ENCODE data around the gene ARMC5.
"Not testable (repeated sequence)": the region's sequence is repeated elsewhere in the genome, so short reads cannot be mapped to it uniquely, and the experiment has no call there.

ARMC5 gene

GRCh38 chr16:31440516-31441184, 18.7 kb upstream of the ARMC5 start:
- no peak overlapping the region for H3K4me3 ChIP-seq (ENCODE audit: low read depth, low read length)
- DNase-seq (ENCODE audit: low read depth), result no peak
- no peak for TF ChIP-seq CTCF (IDR thresholded peaks at IDR 0.05; ENCODE audit: insufficient read depth, low read depth, low read length, missing control alignments)

- TF ChIP-seq CTCF (IDR thresholded peaks at IDR 0.05; ENCODE audit: insufficient read depth, low read depth, low read length, missing control alignments), result no peak
- H3K4me3 ChIP-seq (ENCODE audit: low read depth, low read length), result no peak overlapping the region
- DNase-seq (ENCODE audit: low read depth), result no peak
Measured at GRCh38 chr16:31441956-31442355, 17.3 kb upstream of the ARMC5 start.

- not testable (repeated sequence) for H3K4me3 ChIP-seq (ENCODE audit: low read depth, low read length); DNase-seq (ENCODE audit: low read depth)
Measured at GRCh38 chr16:31445931-31446330, 13.4 kb upstream of the ARMC5 start.

GRCh38 chr16:31451201-31451600, 8.1 kb upstream of the ARMC5 start:
- H3K4me3 ChIP-seq (ENCODE audit: low read depth, low read length), result no peak overlapping the region
- TF ChIP-seq CTCF (IDR thresholded peaks at IDR 0.05; ENCODE audit: insufficient read depth, low read depth, low read length, missing control alignments), result no peak

GRCh38 chr16:31451681-31452351, 7.5 kb upstream of the ARMC5 start:
- peak; percentile 47 for DNase-seq (ENCODE audit: low read depth)
- TF ChIP-seq CTCF (IDR thresholded peaks at IDR 0.05; ENCODE audit: insufficient read depth, low read depth, low read length, missing control alignments), result peak; percentile 29
- no peak overlapping the region for H3K4me3 ChIP-seq (ENCODE audit: low read depth, low read length)

More at GRCh38 chr16:31451201-31451600, 8.1 kb upstream of the ARMC5 start:
- DNase-seq (ENCODE audit: low read depth), result no peak

- H3K4me3 ChIP-seq (ENCODE audit: low read depth, low read length), result no peak overlapping the region
- DNase-seq (ENCODE audit: low read depth), result no peak
- TF ChIP-seq CTCF (IDR thresholded peaks at IDR 0.05; ENCODE audit: insufficient read depth, low read depth, low read length, missing control alignments), result no peak
Measured at GRCh38 chr16:31452631-31453106, 6.6 kb upstream of the ARMC5 start.

GRCh38 chr16:31453255-31454204, 5.8 kb upstream of the ARMC5 start:
- no peak for DNase-seq (ENCODE audit: low read depth)
- no peak for TF ChIP-seq CTCF (IDR thresholded peaks at IDR 0.05; ENCODE audit: insufficient read depth, low read depth, low read length, missing control alignments)
- H3K4me3 ChIP-seq (ENCODE audit: low read depth, low read length), result no peak overlapping the region

Data from GM12865 (cell line).